Measurements from ENCODE around the gene TUBA4A. TPM values are rescaled to one million over a fixed set of nuclear protein-coding genes. Genes with fewer than 3 reads are reported as not detected.

TUBA4A gene
- total RNA-seq, 2 donors from 2014 or later: 43.5 to 51.2 TPM

DNA sequence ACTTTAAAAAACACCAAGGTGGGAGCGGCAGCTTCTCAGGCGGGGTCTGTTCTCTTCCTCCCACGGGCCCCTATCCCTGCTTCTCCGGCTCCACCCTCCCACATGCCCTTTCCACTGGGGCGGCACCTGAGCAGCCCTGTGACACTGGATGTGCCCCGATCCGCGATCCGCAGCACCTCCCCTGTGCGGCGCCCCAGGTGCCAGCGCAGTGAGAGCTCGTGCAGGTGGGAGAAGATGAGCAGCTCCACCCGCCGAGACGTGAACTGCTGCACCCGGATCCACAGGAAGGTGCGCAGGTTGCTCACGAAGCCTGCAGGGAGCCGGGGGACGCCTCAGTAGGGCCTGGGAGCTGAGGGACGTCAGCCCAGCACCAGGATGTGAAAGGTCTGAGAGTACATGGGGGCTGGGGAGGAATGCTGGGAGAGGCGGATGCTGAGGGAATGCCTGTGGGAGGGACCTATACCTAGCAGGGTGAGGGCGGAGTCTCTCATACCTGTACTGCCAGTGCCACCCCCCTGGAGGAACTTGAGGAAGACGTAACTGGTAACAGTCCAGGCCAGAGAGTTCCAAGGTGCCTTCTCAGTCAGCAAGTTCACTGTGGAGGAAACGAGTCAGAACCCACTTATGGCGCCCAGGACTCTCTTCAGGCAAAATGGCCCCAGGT is 37.7 kb downstream of the TUBA4A start:
- H3K27me3 ChIP-seq (replicated peaks; ENCODE audit: insufficient read depth): no peaks in the 10 kb centered on the region
- TF ChIP-seq POLR2AphosphoS5 (IDR thresholded peaks at IDR 0.05) (no peak), POLR2A (IDR thresholded peaks at IDR 0.05) (no peak), CTCF (IDR thresholded peaks at IDR 0.05) (no peak)
- intact Hi-C loops (cut with DNase I): loop anchor here (5.0 to 10.0 kb wide), 2 partner anchors 39 to 79 kb away; partner anchors contain the start of genes CNPPD1 and RETREG2
- WGBS: 91% methylated on average over 27 of the region's 27 CpGs
- no peak for DNase-seq (ENCODE audit: low spot score)
- H3K27ac ChIP-seq: no peak overlapping the region
- no peak overlapping the region for H3K4me3 ChIP-seq
- H3K9me3 ChIP-seq: no peaks in the 10 kb centered on the region
- peaks cover 10 to 11% of the 10 kb centered on the region in 2 donors for H3K36me3 ChIP-seq
- peaks cover 22% of the 10 kb centered on the region for H3K4me1 ChIP-seq (replicated peaks)

DNA sequence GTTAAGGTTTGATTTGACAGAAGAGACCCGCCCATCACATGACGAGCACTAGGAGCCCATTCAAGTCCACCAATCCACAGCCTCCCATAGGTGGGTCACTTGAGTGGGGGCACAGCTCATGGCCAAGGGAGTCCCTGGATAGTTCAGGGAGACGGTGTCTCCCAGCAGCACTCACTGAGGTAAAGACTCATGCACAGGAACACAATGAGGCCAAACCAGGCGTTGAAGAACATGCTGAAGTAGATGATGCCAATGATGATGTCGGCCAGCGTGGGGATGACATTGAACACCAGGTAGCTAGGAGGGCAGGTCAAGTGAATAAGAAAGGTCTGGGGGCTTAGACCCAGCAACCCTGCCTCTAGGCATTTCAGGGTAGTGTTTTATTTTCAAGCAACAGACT is 38.9 kb downstream of the TUBA4A start:
- H3K27me3 ChIP-seq (replicated peaks; ENCODE audit: insufficient read depth): no peaks in the 10 kb centered on the region
- H3K4me3 ChIP-seq: no peak overlapping the region
- intact Hi-C loops (cut with DNase I): loop anchor here (5.0 to 10.0 kb wide), 2 partner anchors 37 to 80 kb away; partner anchors contain the start of genes CNPPD1 and RETREG2
- DNase-seq (ENCODE audit: low spot score): no peak
- H3K9me3 ChIP-seq: no peaks in the 10 kb centered on the region
- TF ChIP-seq CTCF (IDR thresholded peaks at IDR 0.05) (no peak), POLR2AphosphoS5 (IDR thresholded peaks at IDR 0.05) (no peak), POLR2A (IDR thresholded peaks at IDR 0.05) (no peak)
- peaks cover 22% of the 10 kb centered on the region for H3K4me1 ChIP-seq (replicated peaks)
- H3K36me3 ChIP-seq: peaks cover 6 to 11% of the 10 kb centered on the region in 2 donors
- 91% methylated on average over 6 of the region's 6 CpGs for WGBS
- H3K27ac ChIP-seq: no peak overlapping the region

GRCh38 chr2:219214141-219214540 is 39.6 kb downstream of the TUBA4A start:
- Histone ChIP-seq H3K4me3 (no peak overlapping the region), H3K4me1 (replicated peaks) (peaks cover 15% of the 10 kb centered on the region), H3K9me3 (no peaks in the 10 kb centered on the region), H3K36me3 (peaks cover 6 to 14% of the 10 kb centered on the region in 2 donors), H3K27me3 (replicated peaks; ENCODE audit: insufficient read depth) (no peaks in the 10 kb centered on the region), H3K27ac (no peak overlapping the region)
- no peak for DNase-seq (ENCODE audit: low spot score)
- 94% methylated on average over 15 of the region's 15 CpGs for WGBS
- intact Hi-C loops (cut with DNase I): loop anchor here (10.0 kb wide), 1 partner anchor 81 kb away; no protein-coding TSS in a partner anchor
- TF ChIP-seq POLR2A (IDR thresholded peaks at IDR 0.05): no peak

DNA sequence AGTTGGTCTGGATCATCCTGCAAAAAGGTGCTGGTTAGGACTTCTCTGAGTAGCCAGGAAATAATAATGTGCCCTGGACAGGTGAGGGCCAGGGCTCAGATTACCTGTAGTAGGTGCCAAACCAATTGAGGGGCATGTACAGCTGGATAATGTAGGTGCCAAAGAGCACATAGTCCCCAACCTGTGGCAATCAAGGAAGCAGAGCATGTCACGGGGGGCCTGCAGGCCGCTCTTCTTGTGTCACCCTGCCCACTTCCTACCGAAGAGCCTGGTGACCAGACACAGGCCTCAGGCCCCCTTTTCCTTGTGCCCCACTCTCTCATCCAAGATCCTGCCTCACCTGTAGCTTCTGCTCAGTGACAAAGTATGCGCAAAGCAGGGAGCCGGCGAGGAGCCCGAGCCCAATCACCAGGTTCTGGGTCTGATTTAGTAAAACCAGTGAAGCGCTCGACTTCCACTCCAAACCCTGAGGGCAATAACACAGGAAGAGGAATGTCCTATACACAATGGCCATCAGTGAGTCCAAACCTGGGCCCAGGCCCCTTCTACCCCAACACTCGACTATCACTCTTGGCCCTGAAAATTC is 40.1 kb downstream of the TUBA4A start:
- no peaks in the 10 kb centered on the region for H3K27me3 ChIP-seq (replicated peaks; ENCODE audit: insufficient read depth)
- TF ChIP-seq POLR2AphosphoS5 (IDR thresholded peaks at IDR 0.05) (no peak), POLR2A (IDR thresholded peaks at IDR 0.05) (no peak), CTCF (IDR thresholded peaks at IDR 0.05) (no peak)
- H3K4me3 ChIP-seq: no peak overlapping the region
- no peak overlapping the region for H3K27ac ChIP-seq
- 91% methylated on average over 10 of the region's 10 CpGs for WGBS
- H3K36me3 ChIP-seq: peaks cover 6 to 14% of the 10 kb centered on the region in 2 donors
- no peaks in the 10 kb centered on the region for H3K9me3 ChIP-seq
- DNase-seq (ENCODE audit: low spot score): no peak
- H3K4me1 ChIP-seq (replicated peaks): peaks cover 14% of the 10 kb centered on the region
- intact Hi-C loops (cut with DNase I): loop anchor here (10.0 kb wide), 1 partner anchor 81 kb away; no protein-coding TSS in a partner anchor

GRCh38 chr2:219213026-219213415 is 40.7 kb downstream of the TUBA4A start:
- Histone ChIP-seq H3K9me3 (no peaks in the 10 kb centered on the region), H3K36me3 (peaks cover 6 to 14% of the 10 kb centered on the region in 2 donors), H3K4me1 (replicated peaks) (peaks cover 11% of the 10 kb centered on the region), H3K27ac (no peak overlapping the region), H3K4me3 (no peak overlapping the region), H3K27me3 (replicated peaks; ENCODE audit: insufficient read depth) (no peaks in the 10 kb centered on the region)
- no peak for DNase-seq (ENCODE audit: low spot score)
- no peak for TF ChIP-seq POLR2A (IDR thresholded peaks at IDR 0.05)
- no peak for TF ChIP-seq POLR2AphosphoS5 (IDR thresholded peaks at IDR 0.05)
- TF ChIP-seq CTCF (IDR thresholded peaks at IDR 0.05): no peak
- intact Hi-C loops (cut with DNase I): loop anchor here (10.0 kb wide), 1 partner anchor 82 kb away; no protein-coding TSS in a partner anchor
- WGBS: 81% methylated on average over 8 of the region's 8 CpGs
